DMS 273 (cell line): Measurements from ENCODE around the gene WDR72.
"Not testable (repeated sequence)": the region's sequence is repeated elsewhere in the genome, so short reads cannot be mapped to it uniquely, and the experiment has no call there.

Source experiments
- DNase-seq: peaks from one replicate; lab custom pipeline; 2025; ENCODE audit not compliant: unreplicated experiment; lab: John Stamatoyannopoulos, UW

WDR72 gene

GRCh38 chr15:53591041-53591440, 168.4 kb downstream of the WDR72 start:
- DNase-seq = no peak

- DNase-seq = no peak
Measured at GRCh38 chr15:53590380-53590779, 169.1 kb downstream of the WDR72 start.

- DNase-seq = no peak
Measured at GRCh38 chr15:53589520-53590057, 169.9 kb downstream of the WDR72 start.

- no peak for DNase-seq
Measured at GRCh38 chr15:53588773-53589172, 170.7 kb downstream of the WDR72 start.

GRCh38 chr15:53586799-53587198, 172.7 kb downstream of the WDR72 start:
- DNase-seq = peak; percentile 40

GRCh38 chr15:53581513-53581912, 177.9 kb downstream of the WDR72 start:
- no peak for DNase-seq

GRCh38 chr15:53580366-53580765, 179.1 kb downstream of the WDR72 start:
- no peak for DNase-seq

GRCh38 chr15:53576841-53577240, 182.6 kb downstream of the WDR72 start:
- DNase-seq = no peak

GRCh38 chr15:53573091-53573490, 186.4 kb downstream of the WDR72 start:
- DNase-seq = no peak

GRCh38 chr15:53569751-53570480, 189.5 kb downstream of the WDR72 start:
- DNase-seq = no peak

GRCh38 chr15:53566912-53567311, 192.6 kb downstream of the WDR72 start:
- no peak for DNase-seq

- no peak for DNase-seq
Measured at GRCh38 chr15:53565721-53566120, 193.7 kb downstream of the WDR72 start.

- no peak for DNase-seq
Measured at GRCh38 chr15:53564647-53565046, 194.8 kb downstream of the WDR72 start.

GRCh38 chr15:53563627-53564026, 195.8 kb downstream of the WDR72 start:
- no peak for DNase-seq

- DNase-seq = no peak
Measured at GRCh38 chr15:53559364-53560277, 199.8 kb downstream of the WDR72 start.

GRCh38 chr15:53558384-53558783, 201.1 kb downstream of the WDR72 start:
- no peak for DNase-seq

GRCh38 chr15:53555226-53555625, 204.2 kb downstream of the WDR72 start:
- no peak for DNase-seq

- DNase-seq = no peak
Measured at GRCh38 chr15:53549697-53550305, 209.7 kb downstream of the WDR72 start.

- no peak for DNase-seq
Measured at GRCh38 chr15:53548236-53548635, 211.2 kb downstream of the WDR72 start.

- DNase-seq = not testable (repeated sequence)
Measured at GRCh38 chr15:53540626-53541300, 218.7 kb downstream of the WDR72 start.

- DNase-seq = no peak
Measured at GRCh38 chr15:53539878-53540277, 219.6 kb downstream of the WDR72 start.
